Naive B cell (primary cell): Measurements from ENCODE around the gene TFG. TPM values are rescaled to one million over a fixed set of nuclear protein-coding genes. Genes with fewer than 3 reads are reported as not detected.

Source experiments
- ATAC-seq, 2 donors: fragments of 150-1000 bp; cut with Tn5 transposase; 2 replicates each; pipeline ENCODE4 v1.10.0; 2021; ENCODE audit warnings: low read depth in 2 of 2, mild to moderate bottlenecking in 2 of 2, moderate library complexity in 2 of 2
- DNase-seq: peaks from one replicate; pipeline ENCODE4 v3.0.0; 2022
- H3K27ac Mint-ChIP-seq, 6 donors: one replicate each; pipeline ENCODE4 v1.8.0; 2020 to 2022; ENCODE audit warnings: mild to moderate bottlenecking in 6 of 6, mixed read lengths in 6 of 6, moderate library complexity in 5 of 6, inconsistent platforms in 2 of 6
- H3K27me3 Mint-ChIP-seq, 3 donors: one replicate each; pipeline ENCODE4 v1.8.0; 2021 to 2022; ENCODE audit warnings: mixed read lengths in 3 of 3, mild to moderate bottlenecking in 1 of 3
- H3K36me3 Mint-ChIP-seq, 2 donors: one replicate each; pipeline ENCODE4 v1.8.0; 2020 to 2022; ENCODE audit warnings: mixed read lengths in 2 of 2, inconsistent platforms in 1 of 2, mild to moderate bottlenecking in 1 of 2
- H3K4me1 Mint-ChIP-seq, 3 donors: one replicate each; pipeline ENCODE4 v1.8.0; 2020 to 2022; ENCODE audit warnings: mixed read lengths in 3 of 3, inconsistent platforms in 1 of 3, mild to moderate bottlenecking in 1 of 3, moderate library complexity in 1 of 3
- H3K4me3 Mint-ChIP-seq, 8 donors: one replicate each; pipeline ENCODE4 v1.8.0; 2020 to 2022; ENCODE audit warnings: mild to moderate bottlenecking in 8 of 8, mixed read lengths in 8 of 8, moderate library complexity in 8 of 8, inconsistent platforms in 2 of 8
- H3K9me3 Mint-ChIP-seq, 7 donors: one replicate each; pipeline ENCODE4 v1.8.0; 2020 to 2022; ENCODE audit warnings: mixed read lengths in 7 of 7, mild to moderate bottlenecking in 5 of 7, inconsistent platforms in 2 of 7, moderate library complexity in 1 of 7
- polyA plus RNA-seq, 6 donors: library from polyadenylated mRNA; unstranded; fragments of 300-500 nt; fragmentation: Illumina TruSeq; gene quantifications; one replicate each; pipeline ENCODE4 v1.2.3, GENCODE V29; 2021; ENCODE audit warnings: low read depth in 6 of 6

TFG gene
- polyA plus RNA-seq, 6 donors from 2014 or later: 37.8 to 51.4 (median 44.5) TPM

- no peak for ATAC-seq
- H3K27ac Mint-ChIP-seq: peak overlapping the region in 4 of 6 donors; percentile 2 to 49 (median 34)
Measured at GRCh38 chr3:100748220-100748619, 38.9 kb downstream of the TFG start.

GRCh38 chr3:100748967-100749366 lies 39.7 kb downstream of the TFG start:
- Mint-ChIP-seq H3K27ac (peak overlapping the region in 2 of 6 donors; percentile 37 to 76), H3K4me3 (no peak overlapping the region), H3K4me1 (no peaks in the 10 kb centered on the region), H3K27me3 (no peaks in the 10 kb centered on the region), H3K36me3 (peaks cover 21 to 31% of the 10 kb centered on the region in 2 donors), H3K9me3 (no peaks in the 10 kb centered on the region)
- ATAC-seq: no peak
- no peak for DNase-seq

More at GRCh38 chr3:100748220-100748619, 38.9 kb downstream of the TFG start:
- H3K4me3 Mint-ChIP-seq: no peak overlapping the region
- no peaks in the 10 kb centered on the region for H3K9me3 Mint-ChIP-seq
- no peaks in the 10 kb centered on the region for H3K27me3 Mint-ChIP-seq
- H3K36me3 Mint-ChIP-seq: peaks cover 21 to 30% of the 10 kb centered on the region in 2 donors
- no peak for DNase-seq
- H3K4me1 Mint-ChIP-seq: no peaks in the 10 kb centered on the region

- H3K4me3 Mint-ChIP-seq: no peak overlapping the region
- H3K27ac Mint-ChIP-seq: peak overlapping the region in 1 of 6 donors; percentile 28
- no peaks in the 10 kb centered on the region for H3K27me3 Mint-ChIP-seq
- no peak for DNase-seq
- H3K9me3 Mint-ChIP-seq: no peaks in the 10 kb centered on the region
- no peaks in the 10 kb centered on the region for H3K4me1 Mint-ChIP-seq
- no peak for ATAC-seq
- peaks cover 11 to 19% of the 10 kb centered on the region in 2 donors for H3K36me3 Mint-ChIP-seq
Measured at GRCh38 chr3:100753846-100754245, 44.6 kb downstream of the TFG start.

GRCh38 chr3:100754563-100755334 lies 45.5 kb downstream of the TFG start:
- H3K4me1 Mint-ChIP-seq: no peaks in the 10 kb centered on the region
- H3K36me3 Mint-ChIP-seq: peaks cover 9 to 19% of the 10 kb centered on the region in 2 donors
- H3K27ac Mint-ChIP-seq: no peak overlapping the region
- no peaks in the 10 kb centered on the region for H3K9me3 Mint-ChIP-seq
- ATAC-seq (no peak), DNase-seq (no peak)
- no peak overlapping the region for H3K4me3 Mint-ChIP-seq
- no peaks in the 10 kb centered on the region for H3K27me3 Mint-ChIP-seq

GRCh38 chr3:100756441-100756840 lies 47.1 kb downstream of the TFG start:
- ATAC-seq (no peak), DNase-seq (no peak)
- H3K4me1 Mint-ChIP-seq: no peaks in the 10 kb centered on the region
- H3K4me3 Mint-ChIP-seq: no peak overlapping the region
- H3K9me3 Mint-ChIP-seq: no peaks in the 10 kb centered on the region
- H3K36me3 Mint-ChIP-seq: peaks cover 8 to 12% of the 10 kb centered on the region in 2 donors
- no peak overlapping the region for H3K27ac Mint-ChIP-seq
- no peaks in the 10 kb centered on the region for H3K27me3 Mint-ChIP-seq

GRCh38 chr3:100759159-100759558 lies 49.9 kb downstream of the TFG start:
- Mint-ChIP-seq H3K4me3 (peak overlapping the region in 1 of 8 donors; percentile 2), H3K9me3 (no peaks in the 10 kb centered on the region), H3K4me1 (no peaks in the 10 kb centered on the region), H3K27me3 (no peaks in the 10 kb centered on the region), H3K27ac (peak overlapping the region in 2 of 6 donors; percentile 2 to 4), H3K36me3 (peaks cover 0 to 2% of the 10 kb centered on the region in 2 donors)
- DNase-seq (no peak), ATAC-seq (no peak)

- H3K4me1 Mint-ChIP-seq: no peaks in the 10 kb centered on the region
- DNase-seq (no peak), ATAC-seq (no peak)
- H3K27me3 Mint-ChIP-seq: no peaks in the 10 kb centered on the region
- no peaks in the 10 kb centered on the region for H3K9me3 Mint-ChIP-seq
- no peaks in the 10 kb centered on the region for H3K36me3 Mint-ChIP-seq
- H3K27ac Mint-ChIP-seq: peak overlapping the region in 2 of 6 donors; percentile 7 to 9
- H3K4me3 Mint-ChIP-seq: no peak overlapping the region
Measured at GRCh38 chr3:100759950-100760349, 50.7 kb downstream of the TFG start.

- no peak for DNase-seq
- no peaks in the 10 kb centered on the region for H3K27me3 Mint-ChIP-seq
- H3K4me3 Mint-ChIP-seq: no peak overlapping the region
- H3K27ac Mint-ChIP-seq: peak overlapping the region in 1 of 6 donors; percentile 9
- H3K36me3 Mint-ChIP-seq: no peaks in the 10 kb centered on the region
- no peaks in the 10 kb centered on the region for H3K9me3 Mint-ChIP-seq
- ATAC-seq: no peak
- H3K4me1 Mint-ChIP-seq: no peaks in the 10 kb centered on the region
Measured at GRCh38 chr3:100760377-100760776, 51.1 kb downstream of the TFG start.

- Mint-ChIP-seq H3K4me3 (no peak overlapping the region), H3K27me3 (no peaks in the 10 kb centered on the region), H3K9me3 (no peaks in the 10 kb centered on the region), H3K27ac (no peak overlapping the region), H3K36me3 (no peaks in the 10 kb centered on the region), H3K4me1 (no peaks in the 10 kb centered on the region)
- ATAC-seq (peak; percentile 39 to 55), DNase-seq (no peak)
Measured at GRCh38 chr3:100761211-100761942, 52.1 kb downstream of the TFG start.

- Mint-ChIP-seq H3K27ac (no peak overlapping the region), H3K9me3 (no peaks in the 10 kb centered on the region), H3K4me3 (no peak overlapping the region), H3K36me3 (no peaks in the 10 kb centered on the region), H3K4me1 (no peaks in the 10 kb centered on the region), H3K27me3 (no peaks in the 10 kb centered on the region)
- DNase-seq (no peak), ATAC-seq (no peak)
Measured at GRCh38 chr3:100761951-100762350, 52.7 kb downstream of the TFG start.

GRCh38 chr3:100765437-100765975 lies 56.2 kb downstream of the TFG start:
- no peaks in the 10 kb centered on the region for H3K36me3 Mint-ChIP-seq
- no peaks in the 10 kb centered on the region for H3K27me3 Mint-ChIP-seq
- H3K4me3 Mint-ChIP-seq: no peak overlapping the region
- H3K4me1 Mint-ChIP-seq: no peaks in the 10 kb centered on the region
- DNase-seq (no peak), ATAC-seq (no peak)
- no peaks in the 10 kb centered on the region for H3K9me3 Mint-ChIP-seq
- no peak overlapping the region for H3K27ac Mint-ChIP-seq

- Mint-ChIP-seq H3K9me3 (no peaks in the 10 kb centered on the region), H3K36me3 (no peaks in the 10 kb centered on the region), H3K4me3 (no peak overlapping the region), H3K4me1 (no peaks in the 10 kb centered on the region), H3K27ac (no peak overlapping the region), H3K27me3 (no peaks in the 10 kb centered on the region)
- DNase-seq (no peak), ATAC-seq (no peak)
Measured at GRCh38 chr3:100766069-100766468, 56.8 kb downstream of the TFG start.

- ATAC-seq: no peak
- no peak for DNase-seq
- Mint-ChIP-seq H3K27me3 (no peaks in the 10 kb centered on the region), H3K27ac (no peak overlapping the region), H3K9me3 (peaks cover 0 to 4% (median 0%) of the 10 kb centered on the region in 7 donors), H3K4me1 (no peaks in the 10 kb centered on the region), H3K4me3 (no peak overlapping the region), H3K36me3 (no peaks in the 10 kb centered on the region)
Measured at GRCh38 chr3:100769693-100770092, 60.4 kb downstream of the TFG start.

- no peak overlapping the region for H3K4me3 Mint-ChIP-seq
- peaks cover 0 to 4% (median 0%) of the 10 kb centered on the region in 7 donors for H3K9me3 Mint-ChIP-seq
- no peaks in the 10 kb centered on the region for H3K27me3 Mint-ChIP-seq
- H3K4me1 Mint-ChIP-seq: no peaks in the 10 kb centered on the region
- ATAC-seq (no peak), DNase-seq (no peak)
- H3K36me3 Mint-ChIP-seq: no peaks in the 10 kb centered on the region
- H3K27ac Mint-ChIP-seq: no peak overlapping the region
Measured at GRCh38 chr3:100775226-100775625, 65.9 kb downstream of the TFG start.
